ENCODE data around the gene EFHD1. TPM values are rescaled to one million over a fixed set of nuclear protein-coding genes. Genes with fewer than 3 reads are reported as not detected.
A peak's percentile ranks its signal among the peaks of the same experiment; 100 is the strongest.

EFHD1 gene
- polyA plus RNA-seq, 3 donors = not detected

GRCh38 chr2:232700154-232700553 is 66.8 kb downstream of the EFHD1 start:
- no peaks in the 10 kb centered on the region for H3K9me3 ChIP-seq (replicated peaks in 1 of 2; ENCODE audit: control insufficient read depth in 1 of 2, insufficient read depth in 1 of 2, low read length in 2 of 2)
- peaks cover 38% of the 10 kb centered on the region for H4K20me1 ChIP-seq (ENCODE audit: insufficient read depth, low read length)
- Mint-ChIP-seq H3K4me1 (peaks cover 34% of the 10 kb centered on the region), H3K9me3 (peaks cover 0 to under 1% (median 0%) of the 10 kb centered on the region in 7 donors), H3K27me3 (ENCODE audit: low read depth in 3 of 3) (peaks cover 0 to 5% (median 4%) of the 10 kb centered on the region in 3 donors), H3K4me3 (peak overlapping the region in 1 of 2 donors; percentile 22), H3K36me3 (peaks cover 27 to 34% of the 10 kb centered on the region in 2 donors), H3K27ac (peak overlapping the region in 5 of 7 donors; percentile 1 to 86 (median 72))
- H3K4me3 ChIP-seq (replicated peaks in 1 of 3; ENCODE audit: low read depth in 2 of 3, low read length in 3 of 3) = no peak overlapping the region
- no peak overlapping the region for H3K9ac ChIP-seq (ENCODE audit: insufficient read depth, low read length, poor library complexity, severe bottlenecking)
- peaks cover 10 to 26% of the 10 kb centered on the region in 2 donors for H3K36me3 ChIP-seq (replicated peaks in 1 of 2; ENCODE audit: control insufficient read depth in 1 of 2, insufficient read depth in 2 of 2, low read length in 2 of 2)
- no peak for DNase-seq
- peaks cover 21 to 33% of the 10 kb centered on the region in 2 donors for H3K4me1 ChIP-seq (ENCODE audit: control insufficient read depth in 1 of 2, insufficient read depth in 2 of 2, low read length in 2 of 2)
- no peaks in the 10 kb centered on the region for H3K27me3 ChIP-seq (ENCODE audit: control insufficient read depth in 2 of 2, insufficient read depth in 2 of 2, low read length in 2 of 2)
- peaks cover 78% of the 10 kb centered on the region for H3K79me2 ChIP-seq (ENCODE audit: insufficient read depth, low read length)
- WGBS (ENCODE audit: insufficient coverage) = no CpG with 5 or more reads among the region's 1 CpG
- peak overlapping the region in 1 of 2 donors; percentile 49 for H3K27ac ChIP-seq (ENCODE audit: low read depth in 1 of 2, low read length in 2 of 2)
- TF ChIP-seq CTCF (IDR thresholded peaks at IDR 0.05) = no peak
- H2AFZ ChIP-seq (ENCODE audit: insufficient read depth, low read depth, low read length, poor library complexity, severe bottlenecking) = no peak overlapping the region
- peak overlapping the region; percentile 14 for H3K4me2 ChIP-seq (replicated peaks; ENCODE audit: extremely low read depth, low read length, poor library complexity, severe bottlenecking)
- intact Hi-C loops (cut with micrococcal nuclease) = no loop called here

GRCh38 chr2:232707076-232707475 is 73.7 kb downstream of the EFHD1 start:
- no peak overlapping the region for H3K27ac ChIP-seq (ENCODE audit: low read depth in 1 of 2, low read length in 2 of 2)
- intact Hi-C loops (cut with micrococcal nuclease) = no loop called here
- no peak overlapping the region for H3K9ac ChIP-seq (ENCODE audit: insufficient read depth, low read length, poor library complexity, severe bottlenecking)
- no peak for TF ChIP-seq CTCF (IDR thresholded peaks at IDR 0.05)
- no peak overlapping the region for H3K27ac Mint-ChIP-seq
- H3K27me3 Mint-ChIP-seq (ENCODE audit: low read depth in 3 of 3) = peaks cover 0 to 2% (median 0%) of the 10 kb centered on the region in 3 donors
- H3K79me2 ChIP-seq (ENCODE audit: insufficient read depth, low read length) = peaks cover 89% of the 10 kb centered on the region
- H4K20me1 ChIP-seq (ENCODE audit: insufficient read depth, low read length) = peaks cover 79% of the 10 kb centered on the region
- H2AFZ ChIP-seq (ENCODE audit: insufficient read depth, low read depth, low read length, poor library complexity, severe bottlenecking) = no peak overlapping the region
- H3K4me3 ChIP-seq (replicated peaks in 1 of 3; ENCODE audit: low read depth in 2 of 3, low read length in 3 of 3) = no peak overlapping the region
- no peak overlapping the region for H3K4me2 ChIP-seq (replicated peaks; ENCODE audit: extremely low read depth, low read length, poor library complexity, severe bottlenecking)
- DNase-seq = no peak
- no peaks in the 10 kb centered on the region for H3K9me3 ChIP-seq (replicated peaks in 1 of 2; ENCODE audit: control insufficient read depth in 1 of 2, insufficient read depth in 1 of 2, low read length in 2 of 2)
- H3K4me1 ChIP-seq (ENCODE audit: control insufficient read depth in 1 of 2, insufficient read depth in 2 of 2, low read length in 2 of 2) = no peaks in the 10 kb centered on the region
- H3K9me3 Mint-ChIP-seq = peaks cover 0 to 2% (median 0%) of the 10 kb centered on the region in 7 donors
- H3K36me3 Mint-ChIP-seq = peaks cover 30 to 75% of the 10 kb centered on the region in 2 donors
- peaks cover 49 to 80% of the 10 kb centered on the region in 2 donors for H3K36me3 ChIP-seq (replicated peaks in 1 of 2; ENCODE audit: control insufficient read depth in 1 of 2, insufficient read depth in 2 of 2, low read length in 2 of 2)
- H3K4me3 Mint-ChIP-seq = no peak overlapping the region
- 100% methylated on average over 1 of the region's 4 CpGs for WGBS (ENCODE audit: insufficient coverage)
- H3K27me3 ChIP-seq (ENCODE audit: control insufficient read depth in 2 of 2, insufficient read depth in 2 of 2, low read length in 2 of 2) = no peaks in the 10 kb centered on the region
- no peaks in the 10 kb centered on the region for H3K4me1 Mint-ChIP-seq
